HepG2 (cell line): ENCODE data around the gene ZNF343. TPM values are rescaled to one million over a fixed set of nuclear protein-coding genes. Genes with fewer than 3 reads are reported as not detected.

Experiments used
- CC2D1A ChIP-seq: sonication (generic); formaldehyde crosslinking; IDR thresholded peaks from 2 replicates; pipeline ENCODE4 v1.8.1; 2023; ENCODE audit warnings: mild to moderate bottlenecking, missing genetic modification reagents
- CCDC6 ChIP-seq: sonication (generic); formaldehyde crosslinking; IDR thresholded peaks from 2 replicates; pipeline ENCODE4 v1.8.1; 2022; ENCODE audit warnings: mild to moderate bottlenecking, missing genetic modification reagents, moderate library complexity
- CHCHD3 ChIP-seq: sonication (generic); formaldehyde crosslinking; IDR thresholded peaks from 2 replicates; pipeline ENCODE4 v1.8.0; 2022; ENCODE audit warnings: mild to moderate bottlenecking, missing genetic modification reagents, moderate library complexity
- FOSL2 ChIP-seq: sonication (generic); formaldehyde crosslinking; IDR thresholded peaks from 2 replicates; pipeline ENCODE4 v1.4.0; 2020; ENCODE audit warnings: missing genetic modification reagents
- KDM5B ChIP-seq: sonication (generic); formaldehyde crosslinking; IDR thresholded peaks from 2 replicates; pipeline ENCODE4 v1.4.0; 2020; ENCODE audit warnings: missing genetic modification reagents, mild to moderate bottlenecking, borderline replicate concordance
- KLF16 ChIP-seq, 2 experiments: sonication (generic) in 1 of 2; formaldehyde crosslinking in 1 of 2; IDR thresholded peaks; 2 replicates each; pipeline versions ENCODE4 v1.6.1 to v1.8.0; 2016 to 2023; ENCODE audit warnings: missing genetic modification reagents in 2 of 2, missing compliant biosample characterization in 1 of 2
- MAX ChIP-seq: IDR thresholded peaks from 2 replicates; pipeline ENCODE4 v1.6.1; 2012; ENCODE audit warnings: inconsistent platforms
- NFATC3 ChIP-seq: sonication (generic); formaldehyde crosslinking; IDR thresholded peaks from 2 replicates; pipeline ENCODE4 v1.5.1; 2020; ENCODE audit warnings: mild to moderate bottlenecking, missing genetic modification reagents
- RARA ChIP-seq: IDR thresholded peaks from 2 replicates; pipeline ENCODE4 v1.6.1; 2016; ENCODE audit warnings: missing genetic modification reagents, missing compliant biosample characterization
- REPIN1 ChIP-seq: sonication (generic); formaldehyde crosslinking; IDR thresholded peaks from 2 replicates; pipeline ENCODE4 v1.8.0; 2022; ENCODE audit warnings: missing genetic modification reagents, low read depth, mild to moderate bottlenecking, borderline replicate concordance
- THAP8 ChIP-seq: sonication (generic); formaldehyde crosslinking; IDR thresholded peaks from 2 replicates; pipeline ENCODE4 v1.5.1; 2020; ENCODE audit warnings: missing genetic modification reagents, mild to moderate bottlenecking, borderline replicate concordance
- ZFP82 ChIP-seq: sonication (generic); formaldehyde crosslinking; IDR thresholded peaks from 2 replicates; pipeline ENCODE4 v1.5.1; 2020; ENCODE audit warnings: mild to moderate bottlenecking, missing genetic modification reagents, borderline replicate concordance
- ZNF142 ChIP-seq: sonication (generic); formaldehyde crosslinking; IDR thresholded peaks from 2 replicates; pipeline ENCODE4 v1.4.0; 2020; ENCODE audit warnings: missing genetic modification reagents
- ZNF24 ChIP-seq: fragments of 450-650 bp; IDR thresholded peaks from 2 replicates; pipeline ENCODE4 v1.6.1; 2017; ENCODE audit warnings: antibody characterized with exemption, mild to moderate bottlenecking
- ZNF3 ChIP-seq: IDR thresholded peaks from 2 replicates; pipeline ENCODE4 v1.7.0; 2017; ENCODE audit warnings: inconsistent platforms
- ZNF605 ChIP-seq: sonication (generic); formaldehyde crosslinking; IDR thresholded peaks from 2 replicates; pipeline ENCODE4 v1.8.0; 2022; ENCODE audit warnings: mild to moderate bottlenecking, missing genetic modification reagents
- polyA plus RNA-seq, 8 experiments: library from polyadenylated mRNA; depleted of rRNA in 3 of 8; stranded (reverse) in 7 of 8; unstranded in 1 of 8; fragments of >200 nt; fragmentation: Illumina TruSeq in 4 of 8; extraction: Trizol in 4 of 8; gene quantifications; 2 replicates each; pipeline versions ENCODE4 v1.2.1 to v1.2.3, GENCODE V29; 2011 to 2016; ENCODE audit warnings: low read depth in 4 of 8, missing spikeins in 1 of 8, mixed read lengths in 1 of 8; ENCODE audit not compliant: insufficient read depth in 1 of 8
- total RNA-seq, 5 experiments: library from RNA; depleted of rRNA; stranded (reverse); fragments of >200 nt; fragmentation: Illumina TruSeq; extraction: Trizol; gene quantifications; 2 replicates each; pipeline ENCODE4 v1.2.3, GENCODE V29; 2016; ENCODE audit warnings: low read depth in 1 of 5
- TF ChIP-seq, protein P1 (sequence below): sonication (generic); formaldehyde crosslinking; IDR thresholded peaks from 2 replicates; pipeline ENCODE4 v1.9.0; 2021; ENCODE audit warnings: missing genetic modification reagents, borderline replicate concordance
- TF ChIP-seq, protein P2 (sequence below): sonication (generic); formaldehyde crosslinking; IDR thresholded peaks from 2 replicates; pipeline ENCODE4 v1.4.0; 2020; ENCODE audit warnings: missing genetic modification reagents, borderline replicate concordance

Gene ZNF343
- total and polyA plus RNA-seq, 2 of the 13 experiments (the other 11 are each of a cell fraction or from before 2014, with no cell fraction given): 16.4 to 22.1 TPM

GRCh38 chr20:2475850-2476741, 32.6 kb downstream of the ZNF343 start (continued):
- TF ChIP-seq THAP8 (CRISPR knock-in tag): no peak
- 0 out of 2 replicates have a peak, but pooled peaks have one; percentile 71 for TF ChIP-seq REPIN1 (CRISPR knock-in tag)
- TF ChIP-seq ZNF605 (CRISPR knock-in tag): 0 out of 2 replicates have a peak, but pooled peaks have one; percentile 73
- TF ChIP-seq ZNF24: no peak
- TF ChIP-seq CC2D1A: no peak
- peak in 1 of 2 experiments; percentile 68; a peak in 1 of 4 replicates for TF ChIP-seq KLF16 (CRISPR knock-in tag; IDR thresholded peaks at IDR 0.05)
- peak; percentile 94 for TF ChIP-seq MAX
- TF ChIP-seq CHCHD3 (CRISPR knock-in tag): no peak
- peak; percentile 70 for TF ChIP-seq FOSL2 (CRISPR knock-in tag)
- TF ChIP-seq, protein P1, sequence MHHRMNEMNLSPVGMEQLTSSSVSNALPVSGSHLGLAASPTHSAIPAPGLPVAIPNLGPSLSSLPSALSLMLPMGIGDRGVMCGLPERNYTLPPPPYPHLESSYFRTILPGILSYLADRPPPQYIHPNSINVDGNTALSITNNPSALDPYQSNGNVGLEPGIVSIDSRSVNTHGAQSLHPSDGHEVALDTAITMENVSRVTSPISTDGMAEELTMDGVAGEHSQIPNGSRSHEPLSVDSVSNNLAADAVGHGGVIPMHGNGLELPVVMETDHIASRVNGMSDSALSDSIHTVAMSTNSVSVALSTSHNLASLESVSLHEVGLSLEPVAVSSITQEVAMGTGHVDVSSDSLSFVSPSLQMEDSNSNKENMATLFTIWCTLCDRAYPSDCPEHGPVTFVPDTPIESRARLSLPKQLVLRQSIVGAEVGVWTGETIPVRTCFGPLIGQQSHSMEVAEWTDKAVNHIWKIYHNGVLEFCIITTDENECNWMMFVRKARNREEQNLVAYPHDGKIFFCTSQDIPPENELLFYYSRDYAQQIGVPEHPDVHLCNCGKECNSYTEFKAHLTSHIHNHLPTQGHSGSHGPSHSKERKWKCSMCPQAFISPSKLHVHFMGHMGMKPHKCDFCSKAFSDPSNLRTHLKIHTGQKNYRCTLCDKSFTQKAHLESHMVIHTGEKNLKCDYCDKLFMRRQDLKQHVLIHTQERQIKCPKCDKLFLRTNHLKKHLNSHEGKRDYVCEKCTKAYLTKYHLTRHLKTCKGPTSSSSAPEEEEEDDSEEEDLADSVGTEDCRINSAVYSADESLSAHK (CRISPR knock-in tag): no peak
- peak; percentile 68 for TF ChIP-seq CCDC6 (CRISPR knock-in tag)
- TF ChIP-seq ZFP82 (CRISPR knock-in tag): no peak
- peak; percentile 61; the same call in 1 of the 2 replicates for TF ChIP-seq ZNF142
- peak; percentile 88 for TF ChIP-seq KDM5B
- no peak for TF ChIP-seq NFATC3 (CRISPR knock-in tag)
- TF ChIP-seq RARA (CRISPR knock-in tag): peak; percentile 87
- TF ChIP-seq ZNF3 (CRISPR knock-in tag): no peak
- TF ChIP-seq, protein P2, sequence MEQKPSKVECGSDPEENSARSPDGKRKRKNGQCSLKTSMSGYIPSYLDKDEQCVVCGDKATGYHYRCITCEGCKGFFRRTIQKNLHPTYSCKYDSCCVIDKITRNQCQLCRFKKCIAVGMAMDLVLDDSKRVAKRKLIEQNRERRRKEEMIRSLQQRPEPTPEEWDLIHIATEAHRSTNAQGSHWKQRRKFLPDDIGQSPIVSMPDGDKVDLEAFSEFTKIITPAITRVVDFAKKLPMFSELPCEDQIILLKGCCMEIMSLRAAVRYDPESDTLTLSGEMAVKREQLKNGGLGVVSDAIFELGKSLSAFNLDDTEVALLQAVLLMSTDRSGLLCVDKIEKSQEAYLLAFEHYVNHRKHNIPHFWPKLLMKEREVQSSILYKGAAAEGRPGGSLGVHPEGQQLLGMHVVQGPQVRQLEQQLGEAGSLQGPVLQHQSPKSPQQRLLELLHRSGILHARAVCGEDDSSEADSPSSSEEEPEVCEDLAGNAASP (CRISPR knock-in tag): peak; percentile 70
